ENCODE results near the gene NT5M. TPM values are rescaled to one million over a fixed set of nuclear protein-coding genes. Genes with fewer than 3 reads are reported as not detected.
"Not testable (repeated sequence)": the region's sequence is repeated elsewhere in the genome, so short reads cannot be mapped to it uniquely, and the experiment has no call there.

The NT5M gene
- 1 to 10 TPM; 1.4 to 2.7 TPM for total RNA-seq
- 1 to 10 TPM in 1 of 2 donors, under 1 TPM in 1; 0.37 to 2.9 TPM for polyA plus RNA-seq

- peaks cover 43% of the 10 kb centered on the region for H3K4me1 ChIP-seq (ENCODE audit: insufficient read depth, low read length)
- H3K9me3 Mint-ChIP-seq: peaks cover 0 to 2% (median 0%) of the 10 kb centered on the region in 8 donors
- H3K36me3 ChIP-seq (ENCODE audit: insufficient read depth, low read length): no peaks in the 10 kb centered on the region
- peak within 1 kb of the TSS; percentile 85 to 91 (median 90) for H3K4me3 Mint-ChIP-seq
- no peaks in the 10 kb centered on the region for H3K36me3 Mint-ChIP-seq
- no peaks in the 10 kb centered on the region for H3K27me3 ChIP-seq (ENCODE audit: insufficient read depth, low read length)
- POLR2A ChIA-PET (ENCODE audit: partially characterized antibody): interaction anchor here (0.6 kb wide), 1 partner anchor 492 kb away, joined by 3 read pairs; no protein-coding TSS in a partner anchor
- H3K27ac ChIP-seq (ENCODE audit: low read depth, low read length): peak within 1 kb of the TSS; percentile 40
- peaks cover 24 to 40% (median 35%) of the 10 kb centered on the region in 4 donors for H3K4me1 Mint-ChIP-seq
- peak within 1 kb of the TSS; percentile 66 to 93 (median 90) for H3K27ac Mint-ChIP-seq
- CTCF ChIA-PET (ENCODE audit: partially characterized antibody): interaction anchor here (0.7 kb wide), 1 partner anchor 142 kb away, joined by 5 read pairs; no protein-coding TSS in a partner anchor
- no peaks in the 10 kb centered on the region for H3K27me3 Mint-ChIP-seq
- peak within 1 kb of the TSS; percentile 49 to 60 for H3K4me3 ChIP-seq (ENCODE audit: low read length in 2 of 2)
- peak; percentile 49 to 67 (median 61) for DNase-seq
- no peaks in the 10 kb centered on the region for H3K9me3 ChIP-seq (ENCODE audit: control insufficient read depth in 1 of 2, low read length in 2 of 2)
- intact Hi-C loops (cut with micrococcal nuclease): no loop called here
Measured at GRCh38 chr17:17303010-17303846, at the start of gene NT5M. TSS of gene NT5M (plus strand) at chr17:17303373. CDS start at chr17:17303551, 178 bp downstream.

- Mint-ChIP-seq H3K36me3 (peaks cover 44 to 55% of the 10 kb centered on the region in 2 donors), H3K9me3 (no peaks in the 10 kb centered on the region), H3K27me3 (no peaks in the 10 kb centered on the region), H3K4me1 (peaks cover 5 to 8% (median 7%) of the 10 kb centered on the region in 4 donors), H3K4me3 (peak overlapping the region in 1 of 8 donors; percentile 41), H3K27ac (peak overlapping the region in 6 of 7 donors; percentile 52 to 83 (median 74))
- Histone ChIP-seq H3K9me3 (ENCODE audit: control insufficient read depth in 1 of 2, low read length in 2 of 2) (no peaks in the 10 kb centered on the region), H3K27ac (ENCODE audit: low read depth, low read length) (no peak overlapping the region), H3K36me3 (ENCODE audit: insufficient read depth, low read length) (peaks cover 41% of the 10 kb centered on the region), H3K4me3 (ENCODE audit: low read length in 2 of 2) (no peak overlapping the region), H3K27me3 (ENCODE audit: insufficient read depth, low read length) (no peaks in the 10 kb centered on the region), H3K4me1 (ENCODE audit: insufficient read depth, low read length) (peaks cover 6% of the 10 kb centered on the region)
- POLR2A ChIA-PET (ENCODE audit: partially characterized antibody): interaction anchor here (0.7 to 1.2 kb wide), 3 partner anchors 11 to 16 kb away, joined by 3 to 5 read pairs (median 4); partner anchors contain the start of gene FLCN
- CTCF ChIA-PET (ENCODE audit: partially characterized antibody): interaction anchor here (0.6 kb wide), 1 partner anchor 23 kb away, joined by 4 read pairs; no protein-coding TSS in a partner anchor
- intact Hi-C loops (cut with micrococcal nuclease): no loop called here
- DNase-seq: peak; percentile 14 to 49 (median 22)
Measured at GRCh38 chr17:17253406-17253805, 49.8 kb upstream of the NT5M start.

- no peak overlapping the region for H3K27ac ChIP-seq (ENCODE audit: low read depth, low read length)
- Mint-ChIP-seq H3K27me3 (no peaks in the 10 kb centered on the region), H3K4me1 (peaks cover 5 to 11% (median 7%) of the 10 kb centered on the region in 4 donors), H3K27ac (peak overlapping the region in 1 of 7 donors; percentile 2), H3K9me3 (no peaks in the 10 kb centered on the region), H3K36me3 (peaks cover 47 to 56% of the 10 kb centered on the region in 2 donors), H3K4me3 (no peak overlapping the region)
- CTCF ChIA-PET (ENCODE audit: partially characterized antibody): no interaction called here
- POLR2A ChIA-PET (ENCODE audit: partially characterized antibody): interaction anchor here (1.2 kb wide), 1 partner anchor 17 kb away, joined by 5 read pairs; the partner anchor contains the start of gene FLCN
- no peaks in the 10 kb centered on the region for H3K9me3 ChIP-seq (ENCODE audit: control insufficient read depth in 1 of 2, low read length in 2 of 2)
- no peak overlapping the region for H3K4me3 ChIP-seq (ENCODE audit: low read length in 2 of 2)
- H3K36me3 ChIP-seq (ENCODE audit: insufficient read depth, low read length): peaks cover 40% of the 10 kb centered on the region
- peaks cover 6% of the 10 kb centered on the region for H3K4me1 ChIP-seq (ENCODE audit: insufficient read depth, low read length)
- no peak for DNase-seq
- intact Hi-C loops (cut with micrococcal nuclease): no loop called here
- H3K27me3 ChIP-seq (ENCODE audit: insufficient read depth, low read length): no peaks in the 10 kb centered on the region
Measured at GRCh38 chr17:17254036-17254435, 49.1 kb upstream of the NT5M start.

GRCh38 chr17:17255689-17256088 is 47.5 kb upstream of the NT5M start:
- peaks cover 51% of the 10 kb centered on the region for H3K36me3 ChIP-seq (ENCODE audit: insufficient read depth, low read length)
- POLR2A ChIA-PET (ENCODE audit: partially characterized antibody): interaction anchor here (0.6 kb wide), 1 partner anchor 19 kb away, joined by 3 read pairs; the partner anchor contains the start of gene FLCN
- H3K27ac Mint-ChIP-seq; H3K9me3 ChIP-seq (ENCODE audit: control insufficient read depth in 1 of 2, low read length in 2 of 2); H3K9me3 Mint-ChIP-seq; H3K27ac ChIP-seq (ENCODE audit: low read depth, low read length); H3K27me3 ChIP-seq (ENCODE audit: insufficient read depth, low read length); H3K4me3 ChIP-seq (ENCODE audit: low read length in 2 of 2); H3K4me1 ChIP-seq (ENCODE audit: insufficient read depth, low read length); DNase-seq; CTCF ChIA-PET (ENCODE audit: partially characterized antibody); intact Hi-C loops (cut with micrococcal nuclease); H3K27me3 Mint-ChIP-seq: not testable (repeated sequence)
- Mint-ChIP-seq H3K4me3 (peak overlapping the region in 1 of 8 donors; percentile 68), H3K36me3 (peaks cover 48 to 62% of the 10 kb centered on the region in 2 donors), H3K4me1 (peaks cover 5 to 12% (median 7%) of the 10 kb centered on the region in 4 donors)

GRCh38 chr17:17256316-17256715 is 46.9 kb upstream of the NT5M start:
- Histone ChIP-seq H3K9me3 (ENCODE audit: control insufficient read depth in 1 of 2, low read length in 2 of 2) (no peaks in the 10 kb centered on the region), H3K4me3 (ENCODE audit: low read length in 2 of 2) (no peak overlapping the region), H3K27me3 (ENCODE audit: insufficient read depth, low read length) (no peaks in the 10 kb centered on the region), H3K36me3 (ENCODE audit: insufficient read depth, low read length) (peaks cover 51% of the 10 kb centered on the region), H3K27ac (ENCODE audit: low read depth, low read length) (no peak overlapping the region), H3K4me1 (ENCODE audit: insufficient read depth, low read length) (peaks cover 6% of the 10 kb centered on the region)
- Mint-ChIP-seq H3K4me1 (peaks cover 5 to 12% (median 7%) of the 10 kb centered on the region in 4 donors), H3K27me3 (no peaks in the 10 kb centered on the region), H3K9me3 (no peaks in the 10 kb centered on the region), H3K27ac (peak overlapping the region in 1 of 7 donors; percentile 63), H3K36me3 (peaks cover 50 to 67% of the 10 kb centered on the region in 2 donors), H3K4me3 (no peak overlapping the region)
- ChIA-PET CTCF (ENCODE audit: partially characterized antibody) (interaction anchor here (0.5 to 1.0 kb wide), 2 partner anchors 112 to 1118 kb away, joined by 3 read pairs; no protein-coding TSS in a partner anchor), POLR2A (ENCODE audit: partially characterized antibody) (interaction anchor here (0.6 kb wide), 1 partner anchor 19 kb away, joined by 3 read pairs; the partner anchor contains the start of gene FLCN)
- intact Hi-C loops (cut with micrococcal nuclease): no loop called here
- no peak for DNase-seq

- H3K27me3 Mint-ChIP-seq: no peaks in the 10 kb centered on the region
- Histone ChIP-seq H3K9me3 (ENCODE audit: control insufficient read depth in 1 of 2, low read length in 2 of 2) (no peaks in the 10 kb centered on the region), H3K36me3 (ENCODE audit: insufficient read depth, low read length) (peaks cover 38% of the 10 kb centered on the region), H3K27ac (ENCODE audit: low read depth, low read length) (no peak overlapping the region), H3K4me1 (ENCODE audit: insufficient read depth, low read length) (peaks cover 6% of the 10 kb centered on the region), H3K27me3 (ENCODE audit: insufficient read depth, low read length) (no peaks in the 10 kb centered on the region), H3K4me3 (ENCODE audit: low read length in 2 of 2) (no peak overlapping the region)
- ChIA-PET POLR2A (ENCODE audit: partially characterized antibody) (no interaction called here), CTCF (ENCODE audit: partially characterized antibody) (interaction anchor here (0.7 to 2.2 kb wide), 3 partner anchors 12 to 257 kb away, joined by 3 to 8 read pairs (median 6); no protein-coding TSS in a partner anchor)
- peaks cover 5 to 11% (median 6%) of the 10 kb centered on the region in 4 donors for H3K4me1 Mint-ChIP-seq
- DNase-seq: no peak
- intact Hi-C loops (cut with micrococcal nuclease): no loop called here
- no peaks in the 10 kb centered on the region for H3K9me3 Mint-ChIP-seq
- peaks cover 46 to 64% of the 10 kb centered on the region in 2 donors for H3K36me3 Mint-ChIP-seq
- peak overlapping the region in 2 of 7 donors; percentile 17 to 64 for H3K27ac Mint-ChIP-seq
- no peak overlapping the region for H3K4me3 Mint-ChIP-seq
Measured at GRCh38 chr17:17258011-17258410, 45.2 kb upstream of the NT5M start.

- peaks cover 36% of the 10 kb centered on the region for H3K36me3 ChIP-seq (ENCODE audit: insufficient read depth, low read length)
Measured at GRCh38 chr17:17258998-17259397, 44.2 kb upstream of the NT5M start.

More at GRCh38 chr17:17258998-17259397, 44.2 kb upstream of the NT5M start:
- Mint-ChIP-seq H3K27me3 (no peaks in the 10 kb centered on the region), H3K4me3 (no peak overlapping the region), H3K4me1 (peaks cover 0 to 4% (median 0%) of the 10 kb centered on the region in 4 donors), H3K27ac (peak overlapping the region in 4 of 7 donors; percentile 7 to 48 (median 21)), H3K36me3 (peaks cover 41 to 63% of the 10 kb centered on the region in 2 donors), H3K9me3 (no peaks in the 10 kb centered on the region)
- H3K9me3 ChIP-seq (ENCODE audit: control insufficient read depth in 1 of 2, low read length in 2 of 2): no peaks in the 10 kb centered on the region
- no peak overlapping the region for H3K4me3 ChIP-seq (ENCODE audit: low read length in 2 of 2)
- ChIA-PET POLR2A (ENCODE audit: partially characterized antibody) (no interaction called here), CTCF (ENCODE audit: partially characterized antibody) (interaction anchor here (1.8 to 2.2 kb wide), 2 partner anchors 11 to 117 kb away, joined by 6 to 8 read pairs; no protein-coding TSS in a partner anchor)
- peaks cover 2% of the 10 kb centered on the region for H3K4me1 ChIP-seq (ENCODE audit: insufficient read depth, low read length)
- no peak for DNase-seq
- intact Hi-C loops (cut with micrococcal nuclease): no loop called here
- no peak overlapping the region for H3K27ac ChIP-seq (ENCODE audit: low read depth, low read length)
- no peaks in the 10 kb centered on the region for H3K27me3 ChIP-seq (ENCODE audit: insufficient read depth, low read length)
